Neural cell (in vitro differentiated cells): ENCODE results near the gene TMEM98. TPM values are rescaled to one million over a fixed set of nuclear protein-coding genes. Genes with fewer than 3 reads are reported as not detected.
A peak's percentile ranks its signal among the peaks of the same experiment; 100 is the strongest.

Experiments
- H2AFZ ChIP-seq: fragments of 200-600, 300-800 bp; sonication (generic), shearing (Covaris generic); 2 replicates; pipeline ENCODE4 v1.6.0; 2014; ENCODE audit warnings: low read depth, mild to moderate bottlenecking, antibody characterized with exemption, low read length, moderate library complexity
- H3F3A ChIP-seq: fragments of 200-600 bp; shearing (Covaris generic); 2 replicates; pipeline ENCODE4 v1.6.1; 2016; ENCODE audit warnings: mild to moderate bottlenecking, moderate library complexity, mixed read lengths, antibody characterized with exemption, low read length; ENCODE audit not compliant: insufficient read depth, poor library complexity, severe bottlenecking
- H3K27ac ChIP-seq: fragments of 200-600, 300-800 bp; sonication (generic), shearing (Covaris generic); 2 replicates; pipeline ENCODE4 v1.5.1; 2014; ENCODE audit warnings: mild to moderate bottlenecking, low read length, moderate library complexity
- H3K27me3 ChIP-seq: fragments of 300-800, 200-600 bp; sonication (generic), shearing (Covaris generic); 2 replicates; pipeline ENCODE4 v1.6.0; 2014; ENCODE audit warnings: mild to moderate bottlenecking, low read depth, low read length, moderate library complexity; ENCODE audit not compliant: insufficient read depth
- H3K36me3 ChIP-seq: fragments of 300-800, 200-600 bp; sonication (generic), shearing (Covaris generic); 2 replicates; pipeline ENCODE4 v1.5.1; 2014; ENCODE audit warnings: mild to moderate bottlenecking, antibody characterized with exemption, low read length, moderate library complexity; ENCODE audit not compliant: insufficient read depth
- H3K4me2 ChIP-seq: fragments of 300-800, 200-600 bp; sonication (generic), shearing (Covaris generic); 2 replicates; pipeline ENCODE4 v1.6.0; 2014; ENCODE audit warnings: mild to moderate bottlenecking, low read length
- H3K4me3 ChIP-seq: fragments of 300-800, 200-600 bp; sonication (generic), shearing (Covaris generic); 2 replicates; pipeline ENCODE4 v1.5.1; 2014; ENCODE audit warnings: mild to moderate bottlenecking, low read length, moderate library complexity
- H3K79me2 ChIP-seq: fragments of 200-600 bp; shearing (Covaris generic); replicated peaks from 2 replicates; pipeline ENCODE4 v1.6.0; 2014; ENCODE audit warnings: mild to moderate bottlenecking, low read length, moderate library complexity; ENCODE audit not compliant: insufficient read depth
- H3K9ac ChIP-seq: fragments of 300-800, 200-600 bp; sonication (generic), shearing (Covaris generic); 2 replicates; pipeline ENCODE4 v1.6.1; 2016; ENCODE audit warnings: mild to moderate bottlenecking, low read length, mixed read lengths
- H3K9me2 ChIP-seq: fragments of 200-600 bp; shearing (Covaris generic); 2 replicates; pipeline ENCODE4 v1.6.1; 2016; ENCODE audit warnings: mild to moderate bottlenecking, low read length, mixed read lengths; ENCODE audit not compliant: insufficient read depth
- H3K9me3 ChIP-seq: fragments of 200-600, 300-800 bp; sonication (generic), shearing (Covaris generic); 2 replicates; pipeline ENCODE4 v1.6.1; 2016; ENCODE audit warnings: mild to moderate bottlenecking, mixed run types, low read length, moderate library complexity, mixed read lengths
- H4K20me1 ChIP-seq: fragments of 200-600 bp; shearing (Covaris generic); 2 replicates; pipeline ENCODE4 v1.6.1; 2016; ENCODE audit warnings: mild to moderate bottlenecking, mixed run types; ENCODE audit not compliant: insufficient read depth
- CTCF ChIP-seq: fragments of 450-650 bp; IDR thresholded peaks from 2 replicates; pipeline ENCODE4 v1.5.1; 2014; ENCODE audit warnings: antibody characterized with exemption, mild to moderate bottlenecking, moderate library complexity; ENCODE audit not compliant: poor library complexity, severe bottlenecking
- EP300 ChIP-seq: fragments of 450-650 bp; conservative IDR thresholded peaks from 2 replicates; pipeline ENCODE4 v1.6.1; 2014; ENCODE audit warnings: antibody characterized with exemption, mild to moderate bottlenecking, moderate library complexity; ENCODE audit not compliant: poor library complexity, severe bottlenecking
- EZH2 ChIP-seq: fragments of 200-600, 300-800 bp; shearing (Covaris generic), sonication (generic); IDR thresholded peaks from 2 replicates; pipeline ENCODE4 v1.6.1; 2014; ENCODE audit warnings: antibody characterized with exemption, low read length, borderline replicate concordance, mild to moderate bottlenecking; ENCODE audit not compliant: insufficient read depth, poor library complexity, severe bottlenecking
- MXI1 ChIP-seq: fragments of 450-650 bp; conservative IDR thresholded peaks from 2 replicates; pipeline ENCODE4 v1.6.1; 2014; ENCODE audit warnings: antibody characterized with exemption, mild to moderate bottlenecking; ENCODE audit not compliant: poor library complexity, severe bottlenecking
- POLR2AphosphoS5 ChIP-seq: IDR thresholded peaks from 2 replicates; pipeline ENCODE4 v1.6.1; 2012
- RAD21 ChIP-seq: fragments of 450-650 bp; conservative IDR thresholded peaks from 2 replicates; pipeline ENCODE4 v1.6.1; 2014; ENCODE audit warnings: antibody characterized with exemption, mild to moderate bottlenecking, moderate library complexity
- REST ChIP-seq: IDR thresholded peaks from 2 replicates; pipeline ENCODE4 v1.6.1; 2012; ENCODE audit warnings: borderline replicate concordance
- SMC3 ChIP-seq: fragments of 450-650 bp; conservative IDR thresholded peaks from 2 replicates; pipeline ENCODE4 v1.6.1; 2014; ENCODE audit warnings: antibody characterized with exemption, mild to moderate bottlenecking, moderate library complexity; ENCODE audit not compliant: poor library complexity
- TAF1 ChIP-seq: IDR thresholded peaks from 2 replicates; pipeline ENCODE4 v1.6.1; 2012; ENCODE audit warnings: low read depth
- polyA plus RNA-seq: library from polyadenylated mRNA; depleted of rRNA; stranded (reverse); fragments of >200 nt; gene quantifications from 2 replicates; pipeline ENCODE4 v1.2.3, GENCODE V29; 2014

TMEM98 gene
- polyA plus RNA-seq, 1 donor from 2014 or later, result 65.1 TPM

- Histone ChIP-seq H3K9ac (no peak overlapping the region), H2AFZ (no peak overlapping the region), H3K27ac (no peak overlapping the region), H3K4me3 (no peak overlapping the region), H3K27me3 (no peaks in the 10 kb centered on the region), H3K36me3 (peaks cover 8% of the 10 kb centered on the region), H3K9me2 (no peaks in the 10 kb centered on the region), H3K79me2 (no peaks in the 10 kb centered on the region), H4K20me1 (no peaks in the 10 kb centered on the region), H3K9me3 (no peaks in the 10 kb centered on the region), H3K4me2 (no peak overlapping the region), H3F3A (no peaks in the 10 kb centered on the region)
- TF ChIP-seq CTCF (peak; percentile 26), TAF1 (no peak), EZH2 (no peak)
Observed at GRCh38 chr17:32941419-32942032, 13.6 kb downstream of the TMEM98 start.

GRCh38 chr17:32943206-32943605 lies 15.3 kb downstream of the TMEM98 start:
- no peak overlapping the region for H2AFZ ChIP-seq
- H3K9me2 ChIP-seq, result no peaks in the 10 kb centered on the region
- H3K36me3 ChIP-seq, result peaks cover 5% of the 10 kb centered on the region
- H3K79me2 ChIP-seq, result no peaks in the 10 kb centered on the region
- H3K4me3 ChIP-seq, result no peak overlapping the region
- no peaks in the 10 kb centered on the region for H3F3A ChIP-seq
- TF ChIP-seq CTCF (no peak), REST (no peak), MXI1 (no peak), SMC3 (no peak), EP300 (no peak), RAD21 (no peak), POLR2AphosphoS5 (no peak)
- H4K20me1 ChIP-seq, result no peaks in the 10 kb centered on the region
- no peaks in the 10 kb centered on the region for H3K27me3 ChIP-seq
- no peak overlapping the region for H3K27ac ChIP-seq
- H3K4me2 ChIP-seq, result no peak overlapping the region
- no peaks in the 10 kb centered on the region for H3K9me3 ChIP-seq
- H3K9ac ChIP-seq, result no peak overlapping the region
